GM11168 (cell line): ENCODE data around the gene COX7B.
"Not testable (repeated sequence)": the region's sequence is repeated elsewhere in the genome, so short reads cannot be mapped to it uniquely, and the experiment has no call there.

Experiments
- in situ Hi-C: fragments of 300-500 bp; cut with MboI; formaldehyde crosslinking; loops from one replicate; pipeline ENCODE4 v1.12.0; 2022; ENCODE audit warnings: low sequenced_read_pairs; ENCODE audit not compliant: unreplicated experiment

The COX7B gene

DNA sequence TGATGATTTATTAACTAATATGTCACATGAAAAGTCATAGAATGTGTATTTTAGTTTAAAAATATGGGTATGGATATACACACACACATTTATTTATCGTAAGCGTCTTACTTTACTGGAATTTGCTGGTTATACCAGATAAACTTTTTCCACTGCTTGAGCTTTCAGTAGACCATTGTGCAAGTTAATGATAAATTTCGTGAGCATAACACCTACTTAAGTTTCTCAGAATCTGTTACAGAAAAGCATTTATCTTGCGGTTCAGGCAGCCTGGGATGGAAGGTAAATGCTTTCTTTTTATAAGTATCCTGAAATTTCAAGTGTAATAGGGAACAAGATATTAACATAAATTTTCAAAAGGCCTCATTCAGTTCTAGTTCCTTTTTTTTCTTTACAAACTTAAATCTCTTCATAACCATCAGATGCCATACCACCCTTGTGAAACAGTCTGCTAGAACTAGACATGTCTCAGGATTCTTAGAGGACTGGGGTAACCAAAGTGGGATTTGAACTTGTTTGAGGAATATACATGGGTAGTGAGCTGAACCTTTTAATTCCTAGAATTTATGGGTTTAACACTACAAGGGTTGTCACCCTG lies 38.9 kb downstream of the COX7B start:
- in situ Hi-C loops: no loop called here

DNA sequence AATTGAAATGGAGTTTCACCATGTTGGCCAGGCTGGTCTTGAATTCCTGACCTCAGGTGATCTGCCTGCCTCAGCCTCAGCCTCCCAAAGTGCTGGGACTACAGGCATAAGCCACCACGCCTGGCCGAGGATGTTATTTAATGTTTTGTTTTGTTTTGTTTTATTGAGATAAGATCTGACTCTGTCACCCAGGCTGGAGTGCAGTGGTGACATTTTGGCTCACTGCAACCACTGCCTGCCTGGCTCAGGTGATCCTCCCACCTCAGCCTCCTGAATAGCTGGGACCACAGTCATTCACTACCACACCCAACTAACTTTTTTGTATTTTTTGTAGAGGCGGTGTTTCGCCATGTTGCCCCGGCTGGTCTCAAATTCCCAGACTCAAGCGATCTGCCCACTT lies 45.8 kb downstream of the COX7B start:
- in situ Hi-C loops: not testable (repeated sequence)

DNA sequence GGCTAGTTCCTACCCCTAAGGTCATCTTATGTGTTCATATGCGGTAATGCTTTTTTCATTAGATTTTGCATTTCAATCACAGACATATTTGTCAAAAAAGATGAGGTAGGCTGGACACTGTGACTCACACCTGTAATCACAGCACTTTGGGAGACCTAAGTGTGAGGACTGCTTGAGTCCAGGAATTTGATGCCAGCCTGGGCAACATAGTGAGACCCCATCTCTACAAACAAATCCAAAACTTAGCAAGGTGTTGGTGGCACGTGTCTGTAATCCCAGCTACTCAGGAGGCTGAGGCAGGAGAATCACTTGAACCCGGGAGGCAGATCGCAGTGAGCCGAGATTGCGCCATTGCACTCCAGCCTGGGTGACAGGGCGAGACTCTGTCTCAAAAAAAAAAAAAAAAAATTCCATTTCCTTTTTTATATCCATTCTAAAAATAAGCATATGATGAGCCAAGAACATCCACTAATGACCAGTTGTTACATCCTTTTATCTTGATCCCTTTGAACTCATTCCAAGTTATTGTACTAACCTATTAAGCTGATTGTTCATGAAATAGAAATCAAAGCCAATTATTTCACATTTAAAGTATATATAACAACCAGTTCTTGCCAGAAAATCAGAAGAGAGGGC lies 46.8 kb downstream of the COX7B start:
- in situ Hi-C loops: no loop called here

DNA sequence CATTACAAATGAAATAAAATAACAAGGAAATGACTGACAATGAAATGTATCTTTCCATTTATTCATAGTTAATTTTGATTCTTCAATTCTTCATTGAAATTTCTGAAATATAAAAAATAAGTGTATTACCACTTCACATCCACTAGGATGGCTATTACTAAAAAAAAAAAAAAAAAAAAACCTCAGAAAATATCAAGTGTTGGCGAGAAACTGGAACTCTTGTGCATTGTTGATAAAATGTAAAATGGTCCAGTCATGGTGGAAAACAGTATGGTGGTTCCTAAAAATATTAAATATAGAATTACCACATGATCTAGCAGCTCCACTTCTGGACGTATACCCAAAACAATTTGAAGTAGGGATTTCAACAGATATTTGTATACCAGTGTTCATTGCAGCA lies 47.3 kb downstream of the COX7B start:
- in situ Hi-C loops: no loop called here

GRCh38 chrX:77949840-77950239 lies 50.6 kb downstream of the COX7B start:
- in situ Hi-C loops: no loop called here

DNA sequence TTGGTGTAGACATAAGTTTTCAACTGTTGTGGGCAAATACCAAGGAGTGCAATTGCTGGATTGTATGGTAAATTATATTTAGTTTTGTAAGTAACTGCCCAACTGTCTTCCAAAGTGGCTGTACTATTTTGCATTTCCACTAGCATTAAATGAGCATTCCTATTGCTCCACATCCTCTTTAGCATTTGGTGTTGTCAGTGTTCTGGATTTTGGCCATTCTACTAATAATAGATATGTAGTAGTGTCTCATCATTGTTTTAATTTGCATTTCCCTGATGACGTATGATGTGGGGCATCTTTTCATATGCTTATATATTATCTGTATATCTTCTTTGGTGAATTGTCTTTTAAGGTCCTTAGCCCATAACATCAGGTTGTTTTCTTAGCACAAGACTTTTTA lies 52.9 kb downstream of the COX7B start:
- in situ Hi-C loops: no loop called here

GRCh38 chrX:77953302-77953701 lies 54.0 kb downstream of the COX7B start:
- in situ Hi-C loops: no loop called here

- in situ Hi-C loops: no loop called here
These were observed 54.4 kb downstream of the COX7B start for GRCh38 chrX:77953708-77954107.
